GM23338 (cell line): ENCODE measurements around the gene HNRNPA2B1. TPM values are rescaled to one million over a fixed set of nuclear protein-coding genes. Genes with fewer than 3 reads are reported as not detected.
A peak's percentile ranks its signal among the peaks of the same experiment; 100 is the strongest.

Experiments
- ATAC-seq: fragments of 200-7000 bp; cut with Tn5 transposase; 3 replicates; pipeline ENCODE4 v1.9.1; 2020
- DNase-seq: peaks from one replicate; pipeline ENCODE4 v3.0.0-alpha.2; 2015; ENCODE audit warnings: low spot score
- H2AFZ ChIP-seq: fragments of 200-600 bp; sonication (generic); 2 replicates; pipeline ENCODE4 v1.8.0; 2016; ENCODE audit warnings: antibody characterized with exemption, mild to moderate bottlenecking, moderate library complexity
- H3F3A ChIP-seq: fragments of 200-600 bp; sonication (generic); replicated peaks from 2 replicates; pipeline ENCODE4 v1.8.0; 2017; ENCODE audit warnings: antibody characterized with exemption, mixed run types, low read depth
- H3K27ac ChIP-seq: fragments of 200-600 bp; sonication (generic); 2 replicates; pipeline ENCODE4 v1.6.1; 2016; ENCODE audit warnings: low read depth
- H3K27me3 ChIP-seq: fragments of 200-600 bp; sonication (generic); 2 replicates; pipeline ENCODE4 v1.8.0; 2016; ENCODE audit warnings: mild to moderate bottlenecking, mixed run types, moderate library complexity; ENCODE audit not compliant: insufficient read depth
- H3K36me3 ChIP-seq: fragments of 200-600 bp; sonication (generic); 2 replicates; pipeline ENCODE4 v1.8.0; 2016; ENCODE audit warnings: mild to moderate bottlenecking; ENCODE audit not compliant: insufficient read depth
- H3K4me1 ChIP-seq: fragments of 200-600 bp; sonication (generic); 2 replicates; pipeline ENCODE4 v1.8.0; 2016; ENCODE audit warnings: mild to moderate bottlenecking, moderate library complexity; ENCODE audit not compliant: insufficient read depth
- H3K4me2 ChIP-seq: fragments of 200-600 bp; sonication (generic); 2 replicates; pipeline ENCODE4 v1.7.1; 2017; ENCODE audit warnings: mixed run types
- H3K4me3 ChIP-seq: fragments of 200-600 bp; sonication (generic); 2 replicates; pipeline ENCODE4 v1.6.1; 2016; ENCODE audit warnings: mixed run types
- H3K79me2 ChIP-seq: fragments of 200-600 bp; sonication (generic); replicated peaks from 2 replicates; pipeline ENCODE4 v1.8.0; 2017; ENCODE audit warnings: mild to moderate bottlenecking; ENCODE audit not compliant: insufficient read depth
- H3K9me2 ChIP-seq: fragments of 200-600 bp; sonication (generic); 2 replicates; pipeline ENCODE4 v1.8.0; 2017; ENCODE audit not compliant: insufficient read depth
- H4K20me1 ChIP-seq: fragments of 200-600 bp; sonication (generic); replicated peaks from 2 replicates; pipeline ENCODE4 v1.8.0; 2017; ENCODE audit warnings: mild to moderate bottlenecking; ENCODE audit not compliant: insufficient read depth
- H3K27ac Mint-ChIP-seq: 2 replicates; pipeline ENCODE4 v1.8.0; 2020; ENCODE audit warnings: inconsistent platforms, mild to moderate bottlenecking, moderate library complexity, mixed read lengths
- H3K27me3 Mint-ChIP-seq: 3 replicates; pipeline ENCODE4 v1.8.0; 2022; ENCODE audit warnings: low read depth, mild to moderate bottlenecking, moderate library complexity, mixed read lengths, inconsistent platforms; ENCODE audit not compliant: insufficient read depth, poor library complexity
- H3K36me3 Mint-ChIP-seq: 3 replicates; pipeline ENCODE4 v1.8.0; 2021; ENCODE audit warnings: low read depth, mild to moderate bottlenecking, inconsistent platforms, moderate library complexity, mixed read lengths
- H3K4me1 Mint-ChIP-seq: 3 replicates; pipeline ENCODE4 v1.8.0; 2020; ENCODE audit warnings: mild to moderate bottlenecking, inconsistent platforms, mixed read lengths
- H3K4me3 Mint-ChIP-seq: 3 replicates; pipeline ENCODE4 v1.8.0; 2021; ENCODE audit warnings: moderate library complexity, mild to moderate bottlenecking, inconsistent platforms, mixed read lengths
- H3K9me3 Mint-ChIP-seq: 3 replicates; pipeline ENCODE4 v1.8.0; 2020; ENCODE audit warnings: moderate library complexity, mild to moderate bottlenecking, inconsistent platforms, mixed read lengths
- CREB1 ChIP-seq: fragments of 250-450 bp; sonication (Bioruptor Pico); IDR thresholded peaks from 2 replicates; pipeline ENCODE4 v1.5.0; 2020; ENCODE audit warnings: low read depth, mild to moderate bottlenecking, moderate library complexity
- EZH2 ChIP-seq: fragments of 200-600 bp; sonication (generic); IDR thresholded peaks from one replicate; pipeline ENCODE4 v1.8.0; 2017; ENCODE audit warnings: antibody characterized with exemption, mild to moderate bottlenecking, low read depth; ENCODE audit not compliant: unreplicated experiment
- POLR2AphosphoS5 ChIP-seq: IDR thresholded peaks from 2 replicates; pipeline ENCODE4 v1.6.1; 2016; ENCODE audit warnings: antibody characterized with exemption, low read depth
- ZNF114 ChIP-seq: fragments of 250-450 bp; sonication (Bioruptor Pico); IDR thresholded peaks from 2 replicates; pipeline ENCODE4 v1.5.0; 2020; ENCODE audit warnings: mild to moderate bottlenecking, moderate library complexity
- ZNF331 ChIP-seq: fragments of 250-450 bp; sonication (Bioruptor Pico); IDR thresholded peaks from 2 replicates; pipeline ENCODE4 v1.5.0; 2020; ENCODE audit warnings: low read depth, mild to moderate bottlenecking, moderate library complexity
- polyA plus RNA-seq: library from polyadenylated mRNA; unstranded; fragments of >200 nt; fragmentation: Nextera tagmentation; extraction: Ambion mirVana; gene quantifications from 2 replicates; pipeline ENCODE4 v1.2.1, GENCODE V29; 2016
- total RNA-seq: library from RNA; depleted of rRNA; stranded (reverse); fragments of >200 nt; shearing (Covaris generic); gene quantifications from 2 replicates; pipeline ENCODE4 v1.2.3, GENCODE V29; 2014
- TF ChIP-seq, protein P1 (sequence below): fragments of 250-450 bp; sonication (Bioruptor Pico); IDR thresholded peaks from 2 replicates; pipeline ENCODE4 v1.5.0; 2020; ENCODE audit warnings: mild to moderate bottlenecking, moderate library complexity

Gene HNRNPA2B1
- total and polyA plus RNA-seq, 2 experiments from 2014 or later = 602 to 1,577 TPM

GRCh38 chr7:26188206-26188956 lies 12.2 kb downstream of the HNRNPA2B1 start:
- Histone ChIP-seq H3K4me2 (no peak overlapping the region), H3K4me1 (no peaks in the 10 kb centered on the region; the same call in 1 of the 2 replicates), H3F3A (peaks cover 81% of the 10 kb centered on the region), H3K27ac (peak overlapping the region; percentile 89), H3K9me2 (no peaks in the 10 kb centered on the region), H3K27me3 (no peaks in the 10 kb centered on the region), H3K4me3 (no peak overlapping the region), H3K36me3 (peaks cover 44% of the 10 kb centered on the region), H4K20me1 (peaks cover 25% of the 10 kb centered on the region), H3K79me2 (peaks cover 21% of the 10 kb centered on the region), H2AFZ (no peak overlapping the region)
- Mint-ChIP-seq H3K4me1 (peaks cover 70% of the 10 kb centered on the region), H3K27me3 (peaks cover 62% of the 10 kb centered on the region), H3K9me3 (peaks cover 3% of the 10 kb centered on the region; the same call in 2 of the 3 replicates), H3K4me3 (peak overlapping the region; percentile 38; the same call in 2 of the 3 replicates), H3K27ac (peak overlapping the region; percentile 85), H3K36me3 (peaks cover 88% of the 10 kb centered on the region)
- DNase-seq = peak; percentile 53
- ATAC-seq = peak; percentile 13
- TF ChIP-seq CREB1 = 0 out of 2 replicates have a peak, but pooled peaks have one; percentile 32
- TF ChIP-seq, protein P1, sequence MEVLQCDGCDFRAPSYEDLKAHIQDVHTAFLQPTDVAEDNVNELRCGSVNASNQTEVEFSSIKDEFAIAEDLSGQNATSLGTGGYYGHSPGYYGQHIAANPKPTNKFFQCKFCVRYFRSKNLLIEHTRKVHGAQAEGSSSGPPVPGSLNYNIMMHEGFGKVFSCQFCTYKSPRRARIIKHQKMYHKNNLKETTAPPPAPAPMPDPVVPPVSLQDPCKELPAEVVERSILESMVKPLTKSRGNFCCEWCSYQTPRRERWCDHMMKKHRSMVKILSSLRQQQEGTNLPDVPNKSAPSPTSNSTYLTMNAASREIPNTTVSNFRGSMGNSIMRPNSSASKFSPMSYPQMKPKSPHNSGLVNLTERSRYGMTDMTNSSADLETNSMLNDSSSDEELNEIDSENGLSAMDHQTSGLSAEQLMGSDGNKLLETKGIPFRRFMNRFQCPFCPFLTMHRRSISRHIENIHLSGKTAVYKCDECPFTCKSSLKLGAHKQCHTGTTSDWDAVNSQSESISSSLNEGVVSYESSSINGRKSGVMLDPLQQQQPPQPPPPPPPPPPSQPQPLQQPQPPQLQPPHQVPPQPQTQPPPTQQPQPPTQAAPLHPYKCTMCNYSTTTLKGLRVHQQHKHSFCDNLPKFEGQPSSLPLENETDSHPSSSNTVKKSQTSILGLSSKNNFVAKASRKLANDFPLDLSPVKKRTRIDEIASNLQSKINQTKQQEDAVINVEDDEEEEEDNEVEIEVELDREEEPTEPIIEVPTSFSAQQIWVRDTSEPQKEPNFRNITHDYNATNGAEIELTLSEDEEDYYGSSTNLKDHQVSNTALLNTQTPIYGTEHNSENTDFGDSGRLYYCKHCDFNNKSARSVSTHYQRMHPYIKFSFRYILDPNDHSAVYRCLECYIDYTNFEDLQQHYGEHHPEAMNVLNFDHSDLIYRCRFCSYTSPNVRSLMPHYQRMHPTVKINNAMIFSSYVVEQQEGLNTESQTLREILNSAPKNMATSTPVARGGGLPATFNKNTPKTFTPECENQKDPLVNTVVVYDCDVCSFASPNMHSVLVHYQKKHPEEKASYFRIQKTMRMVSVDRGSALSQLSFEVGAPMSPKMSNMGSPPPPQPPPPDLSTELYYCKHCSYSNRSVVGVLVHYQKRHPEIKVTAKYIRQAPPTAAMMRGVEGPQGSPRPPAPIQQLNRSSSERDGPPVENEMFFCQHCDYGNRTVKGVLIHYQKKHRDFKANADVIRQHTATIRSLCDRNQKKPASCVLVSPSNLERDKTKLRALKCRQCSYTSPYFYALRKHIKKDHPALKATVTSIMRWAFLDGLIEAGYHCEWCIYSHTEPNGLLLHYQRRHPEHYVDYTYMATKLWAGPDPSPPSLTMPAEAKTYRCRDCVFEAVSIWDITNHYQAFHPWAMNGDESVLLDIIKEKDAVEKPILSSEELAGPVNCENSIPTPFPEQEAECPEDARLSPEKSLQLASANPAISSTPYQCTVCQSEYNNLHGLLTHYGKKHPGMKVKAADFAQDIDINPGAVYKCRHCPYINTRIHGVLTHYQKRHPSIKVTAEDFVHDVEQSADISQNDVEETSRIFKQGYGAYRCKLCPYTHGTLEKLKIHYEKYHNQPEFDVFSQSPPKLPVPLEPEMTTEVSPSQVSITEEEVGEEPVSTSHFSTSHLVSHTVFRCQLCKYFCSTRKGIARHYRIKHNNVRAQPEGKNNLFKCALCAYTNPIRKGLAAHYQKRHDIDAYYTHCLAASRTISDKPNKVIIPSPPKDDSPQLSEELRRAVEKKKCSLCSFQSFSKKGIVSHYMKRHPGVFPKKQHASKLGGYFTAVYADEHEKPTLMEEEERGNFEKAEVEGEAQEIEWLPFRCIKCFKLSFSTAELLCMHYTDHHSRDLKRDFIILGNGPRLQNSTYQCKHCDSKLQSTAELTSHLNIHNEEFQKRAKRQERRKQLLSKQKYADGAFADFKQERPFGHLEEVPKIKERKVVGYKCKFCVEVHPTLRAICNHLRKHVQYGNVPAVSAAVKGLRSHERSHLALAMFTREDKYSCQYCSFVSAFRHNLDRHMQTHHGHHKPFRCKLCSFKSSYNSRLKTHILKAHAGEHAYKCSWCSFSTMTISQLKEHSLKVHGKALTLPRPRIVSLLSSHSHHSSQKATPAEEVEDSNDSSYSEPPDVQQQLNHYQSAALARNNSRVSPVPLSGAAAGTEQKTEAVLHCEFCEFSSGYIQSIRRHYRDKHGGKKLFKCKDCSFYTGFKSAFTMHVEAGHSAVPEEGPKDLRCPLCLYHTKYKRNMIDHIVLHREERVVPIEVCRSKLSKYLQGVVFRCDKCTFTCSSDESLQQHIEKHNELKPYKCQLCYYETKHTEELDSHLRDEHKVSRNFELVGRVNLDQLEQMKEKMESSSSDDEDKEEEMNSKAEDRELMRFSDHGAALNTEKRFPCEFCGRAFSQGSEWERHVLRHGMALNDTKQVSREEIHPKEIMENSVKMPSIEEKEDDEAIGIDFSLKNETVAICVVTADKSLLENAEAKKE (CRISPR knock-in tag) = no peak
- no peak for TF ChIP-seq EZH2
- TF ChIP-seq ZNF114 (CRISPR knock-in tag) = no peak
- peak; percentile 52; the same call in 1 of the 2 replicates for TF ChIP-seq ZNF331 (CRISPR knock-in tag)
- peak; percentile 31; the same call in 1 of the 2 replicates for TF ChIP-seq POLR2AphosphoS5
